ENCODE results near the gene SLC35F4.

GRCh38 chr14:57865066-57865402 lies 858 bp downstream of the SLC35F4 start:
- TF ChIP-seq CTCF (conservative IDR thresholded peaks at IDR 0.05; ENCODE audit: low read depth, low read length) (no peak), POLR2A (IDR thresholded peaks at IDR 0.05; ENCODE audit: low read depth, low read length) (no peak), RAD21 (IDR thresholded peaks at IDR 0.05; ENCODE audit: low read length) (no peak), RFX5 (IDR thresholded peaks at IDR 0.05; ENCODE audit: low read depth, low read length) (no peak), FOS (IDR thresholded peaks at IDR 0.05; ENCODE audit: low read depth, low read length) (no peak), USF2 (IDR thresholded peaks at IDR 0.05; ENCODE audit: low read depth, low read length) (no peak), SMC3 (IDR thresholded peaks at IDR 0.05; ENCODE audit: low read depth, low read length) (no peak), CHD1 (IDR thresholded peaks at IDR 0.05; ENCODE audit: low read depth, low read length) (no peak), ELK1 (IDR thresholded peaks at IDR 0.05; ENCODE audit: borderline replicate concordance, low read depth, low read length) (no peak), RCOR1 (IDR thresholded peaks at IDR 0.05; ENCODE audit: insufficient replicate concordance, low read length) (no peak), CEBPB (IDR thresholded peaks at IDR 0.05; ENCODE audit: low read depth, low read length) (no peak), NFE2L2 (IDR thresholded peaks at IDR 0.05; ENCODE audit: low read depth, low read length) (no peak), BHLHE40 (IDR thresholded peaks at IDR 0.05; ENCODE audit: low read depth, low read length) (no peak)
